B cell (primary cell): ENCODE results near the gene SLC9A5.

Experiments
- CTCF ChIP-seq: fragments of 200-600 bp; IDR thresholded peaks from one replicate; pipeline ENCODE4 v1.8.0; 2022; ENCODE audit warnings: antibody characterized with exemption, mild to moderate bottlenecking
- EZH2 ChIP-seq: IDR thresholded peaks from 2 replicates; pipeline ENCODE4 v1.6.1; 2012; ENCODE audit warnings: borderline replicate concordance, low read depth, mild to moderate bottlenecking, moderate library complexity, low read length; ENCODE audit not compliant: insufficient read depth, poor library complexity, severe bottlenecking

GRCh38 chr16:67202956-67203493 is 45.8 kb upstream of the SLC9A5 start:
- TF ChIP-seq CTCF: no peak
- TF ChIP-seq EZH2: no peak
